Ishikawa (cell line): ENCODE measurements around the gene RUSC2.

Source experiments
- CEBPB ChIP-seq: IDR thresholded peaks from 2 replicates; pipeline ENCODE4 v1.6.1; 2012
- CREB1 ChIP-seq: IDR thresholded peaks from 2 replicates; pipeline ENCODE4 v1.6.1; 2012; ENCODE audit warnings: low read depth
- EGR1 ChIP-seq: IDR thresholded peaks from 2 replicates; pipeline ENCODE4 v1.6.1; 2012
- EP300 ChIP-seq: IDR thresholded peaks from 2 replicates; pipeline ENCODE4 v1.6.1; 2012; ENCODE audit warnings: borderline replicate concordance
- FOXM1 ChIP-seq: IDR thresholded peaks from 2 replicates; pipeline ENCODE4 v1.6.1; 2012; ENCODE audit warnings: low read depth, borderline replicate concordance
- MAX ChIP-seq: IDR thresholded peaks from 2 replicates; pipeline ENCODE4 v1.6.1; 2012
- NFIC ChIP-seq: IDR thresholded peaks from 2 replicates; pipeline ENCODE4 v1.6.1; 2012
- RAD21 ChIP-seq: IDR thresholded peaks from 2 replicates; pipeline ENCODE4 v1.6.1; 2012; ENCODE audit warnings: low read depth
- TAF1 ChIP-seq: IDR thresholded peaks from 2 replicates; pipeline ENCODE4 v1.6.1; 2012; ENCODE audit warnings: low read depth, mild to moderate bottlenecking
- TCF12 ChIP-seq: IDR thresholded peaks from 2 replicates; pipeline ENCODE4 v1.6.1; 2012; ENCODE audit warnings: low read depth
- TEAD4 ChIP-seq: IDR thresholded peaks from 2 replicates; pipeline ENCODE4 v1.6.1; 2012
- YY1 ChIP-seq: IDR thresholded peaks from 2 replicates; pipeline ENCODE4 v1.6.1; 2012; ENCODE audit warnings: low read depth
- ZBTB7A ChIP-seq: IDR thresholded peaks from 2 replicates; pipeline ENCODE4 v1.6.1; 2012; ENCODE audit warnings: low read depth
- TF ChIP-seq, protein P1 (sequence below): IDR thresholded peaks from 2 replicates; pipeline ENCODE4 v1.6.1; 2012; ENCODE audit warnings: low read depth, mild to moderate bottlenecking
- TF ChIP-seq, protein P2 (sequence below): IDR thresholded peaks from 2 replicates; pipeline ENCODE4 v1.6.1; 2012

The RUSC2 gene

DNA sequence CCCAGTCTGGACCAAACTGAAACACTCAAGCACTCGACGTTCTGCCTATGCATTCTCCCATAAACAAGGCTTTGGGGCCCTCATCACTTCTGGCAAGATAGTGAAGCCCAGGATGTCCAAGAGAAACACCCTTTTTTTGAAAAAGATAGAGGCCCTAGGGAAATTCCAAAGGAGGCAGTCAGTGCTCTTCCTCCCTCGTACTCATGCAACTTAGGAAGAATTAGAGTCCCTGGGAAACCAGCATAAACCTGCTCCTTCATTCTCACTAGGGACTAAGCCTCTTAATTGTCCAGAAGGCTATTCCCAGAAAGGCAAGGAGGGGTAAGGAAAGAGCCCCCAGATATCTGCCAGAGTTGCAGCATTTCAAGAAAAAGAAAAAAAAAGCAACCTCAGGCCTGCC, 7.8 kb upstream of the RUSC2 start:
- TF ChIP-seq, protein P1, sequence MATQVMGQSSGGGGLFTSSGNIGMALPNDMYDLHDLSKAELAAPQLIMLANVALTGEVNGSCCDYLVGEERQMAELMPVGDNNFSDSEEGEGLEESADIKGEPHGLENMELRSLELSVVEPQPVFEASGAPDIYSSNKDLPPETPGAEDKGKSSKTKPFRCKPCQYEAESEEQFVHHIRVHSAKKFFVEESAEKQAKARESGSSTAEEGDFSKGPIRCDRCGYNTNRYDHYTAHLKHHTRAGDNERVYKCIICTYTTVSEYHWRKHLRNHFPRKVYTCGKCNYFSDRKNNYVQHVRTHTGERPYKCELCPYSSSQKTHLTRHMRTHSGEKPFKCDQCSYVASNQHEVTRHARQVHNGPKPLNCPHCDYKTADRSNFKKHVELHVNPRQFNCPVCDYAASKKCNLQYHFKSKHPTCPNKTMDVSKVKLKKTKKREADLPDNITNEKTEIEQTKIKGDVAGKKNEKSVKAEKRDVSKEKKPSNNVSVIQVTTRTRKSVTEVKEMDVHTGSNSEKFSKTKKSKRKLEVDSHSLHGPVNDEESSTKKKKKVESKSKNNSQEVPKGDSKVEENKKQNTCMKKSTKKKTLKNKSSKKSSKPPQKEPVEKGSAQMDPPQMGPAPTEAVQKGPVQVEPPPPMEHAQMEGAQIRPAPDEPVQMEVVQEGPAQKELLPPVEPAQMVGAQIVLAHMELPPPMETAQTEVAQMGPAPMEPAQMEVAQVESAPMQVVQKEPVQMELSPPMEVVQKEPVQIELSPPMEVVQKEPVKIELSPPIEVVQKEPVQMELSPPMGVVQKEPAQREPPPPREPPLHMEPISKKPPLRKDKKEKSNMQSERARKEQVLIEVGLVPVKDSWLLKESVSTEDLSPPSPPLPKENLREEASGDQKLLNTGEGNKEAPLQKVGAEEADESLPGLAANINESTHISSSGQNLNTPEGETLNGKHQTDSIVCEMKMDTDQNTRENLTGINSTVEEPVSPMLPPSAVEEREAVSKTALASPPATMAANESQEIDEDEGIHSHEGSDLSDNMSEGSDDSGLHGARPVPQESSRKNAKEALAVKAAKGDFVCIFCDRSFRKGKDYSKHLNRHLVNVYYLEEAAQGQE = no peak
- TF ChIP-seq CREB1 = no peak
- TF ChIP-seq TCF12 = no peak
- TF ChIP-seq EP300 = no peak
- TF ChIP-seq MAX = no peak
- no peak for TF ChIP-seq NFIC
- no peak for TF ChIP-seq ZBTB7A
- TF ChIP-seq YY1 = no peak
- TF ChIP-seq RAD21 = no peak
- TF ChIP-seq EGR1 = no peak

- TF ChIP-seq TAF1 = no peak
- TF ChIP-seq EP300 = no peak
- no peak for TF ChIP-seq EGR1
Measured at GRCh38 chr9:35484406-35484805, 5.5 kb upstream of the RUSC2 start.

DNA sequence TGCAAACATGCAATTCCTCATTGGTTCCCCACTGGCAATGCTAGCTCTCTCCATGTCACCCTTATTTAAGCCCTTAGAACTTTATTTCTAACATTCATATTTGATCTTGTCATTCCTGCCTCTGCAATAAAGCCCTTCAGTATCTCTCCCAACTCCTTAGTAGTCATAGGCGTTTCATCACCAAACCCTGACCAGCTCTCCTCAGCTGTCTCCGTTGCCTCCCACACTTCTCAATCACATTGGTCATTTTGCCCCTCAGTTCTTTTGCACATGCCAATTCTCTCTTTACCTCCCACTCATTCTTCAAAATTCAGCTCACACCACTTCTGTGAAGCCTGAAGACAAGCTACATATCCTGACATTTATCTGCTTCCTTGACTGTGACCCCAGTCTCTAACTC, 2.8 kb upstream of the RUSC2 start:
- TF ChIP-seq MAX = no peak
- TF ChIP-seq, protein P1 = no peak
- TF ChIP-seq, protein P2, sequence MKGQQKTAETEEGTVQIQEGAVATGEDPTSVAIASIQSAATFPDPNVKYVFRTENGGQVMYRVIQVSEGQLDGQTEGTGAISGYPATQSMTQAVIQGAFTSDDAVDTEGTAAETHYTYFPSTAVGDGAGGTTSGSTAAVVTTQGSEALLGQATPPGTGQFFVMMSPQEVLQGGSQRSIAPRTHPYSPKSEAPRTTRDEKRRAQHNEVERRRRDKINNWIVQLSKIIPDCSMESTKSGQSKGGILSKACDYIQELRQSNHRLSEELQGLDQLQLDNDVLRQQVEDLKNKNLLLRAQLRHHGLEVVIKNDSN = no peak
- TF ChIP-seq ZBTB7A = no peak
- no peak for TF ChIP-seq CREB1
- TF ChIP-seq CEBPB = no peak
- TF ChIP-seq EP300 = no peak
- TF ChIP-seq FOXM1 = no peak

DNA sequence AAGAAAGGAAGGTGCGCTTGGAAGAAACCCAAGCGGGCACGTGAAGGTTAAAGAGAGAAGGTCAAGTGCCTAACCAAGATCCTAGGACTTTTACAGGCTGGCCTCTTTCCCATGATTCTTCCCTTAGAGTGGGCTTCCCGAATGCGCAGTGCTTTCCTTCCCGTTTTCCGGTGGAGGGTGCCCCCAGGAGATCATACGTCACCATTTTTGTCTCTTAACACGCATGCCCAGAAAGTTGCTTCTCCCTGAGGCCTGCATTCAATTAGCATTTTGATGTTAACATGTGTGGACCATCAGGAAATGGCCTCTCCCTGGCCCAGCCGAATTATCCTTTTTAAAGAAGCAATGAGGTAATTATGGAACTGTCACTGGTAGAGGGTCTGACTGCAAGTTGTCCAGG, 1.9 kb upstream of the RUSC2 start:
- no peak for TF ChIP-seq EGR1
- no peak for TF ChIP-seq CEBPB
- TF ChIP-seq TAF1 = no peak
- TF ChIP-seq ZBTB7A = no peak
- no peak for TF ChIP-seq TCF12
- no peak for TF ChIP-seq TEAD4
- TF ChIP-seq RAD21 = no peak
- TF ChIP-seq CREB1 = no peak
- TF ChIP-seq, protein P2 = no peak
- TF ChIP-seq, protein P1 = no peak
- TF ChIP-seq NFIC = no peak
- no peak for TF ChIP-seq YY1
- TF ChIP-seq MAX = no peak
- TF ChIP-seq FOXM1 = no peak
- no peak for TF ChIP-seq EP300

DNA sequence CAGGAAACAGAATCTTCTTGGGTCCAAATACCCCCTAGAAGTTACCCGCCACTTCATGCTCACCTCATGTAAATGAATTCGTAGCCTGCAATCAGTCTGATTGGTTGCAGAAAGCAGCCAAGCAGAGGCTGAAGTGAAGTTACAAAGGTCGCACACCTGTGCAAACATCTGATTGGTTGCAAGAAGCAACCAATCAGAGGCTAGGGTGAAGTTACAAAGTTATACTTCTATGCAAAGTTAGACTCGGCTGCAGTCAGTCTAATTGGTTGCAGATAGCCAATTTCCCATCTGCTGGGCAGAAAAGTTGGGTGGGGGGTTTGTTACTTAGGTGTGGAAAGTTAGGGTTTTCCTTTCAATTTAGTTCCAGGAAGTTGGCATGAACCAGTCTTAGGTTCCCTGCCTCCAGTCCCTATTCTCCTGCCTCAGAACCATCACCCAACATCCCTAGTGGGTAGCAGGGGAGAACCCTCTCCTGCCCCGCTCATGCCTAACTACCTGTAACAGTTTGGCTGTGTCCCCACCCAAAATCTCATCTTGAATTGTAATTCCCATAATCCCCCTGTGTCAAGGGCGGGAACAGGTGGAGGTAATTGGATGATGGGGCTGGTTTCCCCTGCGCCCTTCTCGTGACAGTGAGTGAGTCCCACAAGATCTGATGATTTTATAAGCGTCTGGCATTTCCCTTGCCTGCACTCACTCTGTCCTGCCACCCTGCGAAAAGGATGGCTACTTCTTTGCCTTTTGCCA, 1.2 kb upstream of the RUSC2 start:
- TF ChIP-seq, protein P2 = no peak
- TF ChIP-seq CEBPB (no peak), TEAD4 (no peak), NFIC (no peak), CREB1 (no peak), YY1 (no peak), EP300 (no peak), FOXM1 (no peak), TAF1 (no peak), MAX (no peak), EGR1 (no peak), TCF12 (no peak), RAD21 (no peak), ZBTB7A (no peak)
- TF ChIP-seq, protein P1 = no peak
